Neural crest cell (in vitro differentiated cells): ENCODE data around the gene ADH6. TPM values are rescaled to one million over a fixed set of nuclear protein-coding genes. Genes with fewer than 3 reads are reported as not detected.
"Not testable (repeated sequence)": the region's sequence is repeated elsewhere in the genome, so short reads cannot be mapped to it uniquely, and the experiment has no call there.

ENCODE experiments used
- DNase-seq: peaks from one replicate; pipeline ENCODE4 v3.0.0; 2021; ENCODE audit warnings: low read depth, mixed read lengths, low spot score
- H3K27ac Mint-ChIP-seq: one replicate; pipeline ENCODE4 v1.8.0; 2021; ENCODE audit warnings: mild to moderate bottlenecking, mixed read lengths; ENCODE audit not compliant: unreplicated experiment
- H3K27me3 Mint-ChIP-seq: 2 replicates; pipeline ENCODE4 v1.8.0; 2021; ENCODE audit warnings: low read depth, mild to moderate bottlenecking, mixed read lengths
- H3K36me3 Mint-ChIP-seq: 2 replicates; pipeline ENCODE4 v1.8.0; 2021; ENCODE audit warnings: low read depth, mild to moderate bottlenecking, mixed read lengths
- H3K4me1 Mint-ChIP-seq: 2 replicates; pipeline ENCODE4 v1.8.0; 2021; ENCODE audit warnings: mixed read lengths
- H3K4me3 Mint-ChIP-seq: one replicate; pipeline ENCODE4 v1.8.0; 2021; ENCODE audit warnings: mild to moderate bottlenecking, mixed read lengths
- H3K9me3 Mint-ChIP-seq: 2 replicates; pipeline ENCODE4 v1.8.0; 2021; ENCODE audit warnings: mixed read lengths
- CTCF ChIP-seq: fragments of 200-600 bp; sonication (generic); conservative IDR thresholded peaks from 2 replicates; pipeline ENCODE4 v1.5.0; 2021; ENCODE audit warnings: antibody characterized with exemption, mild to moderate bottlenecking
- total RNA-seq: library from RNA; stranded (reverse); gene quantifications from 2 replicates; pipeline ENCODE4 v1.2.1, GENCODE V29; 2021

Gene ADH6
- total RNA-seq, 1 donor from 2014 or later: not detected

GRCh38 chr4:99234331-99235010, 15.4 kb upstream of the ADH6 start:
- DNase-seq: no peak
- peaks cover 5% of the 10 kb centered on the region for H3K36me3 Mint-ChIP-seq
- H3K27ac Mint-ChIP-seq: no peak overlapping the region
- no peaks in the 10 kb centered on the region for H3K4me1 Mint-ChIP-seq
- peaks cover 5% of the 10 kb centered on the region for H3K9me3 Mint-ChIP-seq
- no peak for TF ChIP-seq CTCF
- H3K4me3 Mint-ChIP-seq: no peak overlapping the region
- H3K27me3 Mint-ChIP-seq: no peaks in the 10 kb centered on the region

DNA sequence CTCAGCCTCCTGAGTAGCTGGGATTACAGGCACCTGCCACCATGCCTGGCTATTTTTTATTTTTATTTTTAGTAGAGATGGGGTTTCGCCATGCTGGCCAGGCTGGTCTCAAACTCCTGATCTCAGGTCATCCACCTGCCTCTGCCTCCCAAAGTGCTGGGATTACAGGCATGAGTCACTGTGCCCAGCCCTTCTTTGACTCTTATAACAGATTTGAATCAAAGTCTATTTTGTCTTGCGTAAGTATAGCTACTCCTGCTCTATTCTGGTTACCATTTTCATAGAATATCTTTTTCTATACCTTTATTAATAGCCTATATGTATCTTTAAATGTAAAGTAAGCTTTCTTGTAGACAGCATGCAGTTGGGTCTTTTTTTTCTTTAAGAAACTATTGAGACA, 14.4 kb upstream of the ADH6 start:
- not testable (repeated sequence) for H3K27ac Mint-ChIP-seq, H3K36me3 Mint-ChIP-seq

GRCh38 chr4:99228706-99229105, 9.7 kb upstream of the ADH6 start:
- not testable (repeated sequence) for H3K4me3 Mint-ChIP-seq, DNase-seq, H3K27me3 Mint-ChIP-seq, H3K36me3 Mint-ChIP-seq, H3K27ac Mint-ChIP-seq, H3K4me1 Mint-ChIP-seq
- peaks cover 11% of the 10 kb centered on the region for H3K9me3 Mint-ChIP-seq

More for the DNA sequence above, 14.4 kb upstream of the ADH6 start:
- H3K27me3 Mint-ChIP-seq, H3K9me3 Mint-ChIP-seq, H3K4me3 Mint-ChIP-seq, H3K4me1 Mint-ChIP-seq, DNase-seq: not testable (repeated sequence)

GRCh38 chr4:99227646-99228045, 8.6 kb upstream of the ADH6 start:
- not testable (repeated sequence) for H3K27me3 Mint-ChIP-seq, H3K36me3 Mint-ChIP-seq, H3K4me1 Mint-ChIP-seq, H3K27ac Mint-ChIP-seq, H3K4me3 Mint-ChIP-seq, DNase-seq
- H3K9me3 Mint-ChIP-seq: peaks cover 11% of the 10 kb centered on the region

DNA sequence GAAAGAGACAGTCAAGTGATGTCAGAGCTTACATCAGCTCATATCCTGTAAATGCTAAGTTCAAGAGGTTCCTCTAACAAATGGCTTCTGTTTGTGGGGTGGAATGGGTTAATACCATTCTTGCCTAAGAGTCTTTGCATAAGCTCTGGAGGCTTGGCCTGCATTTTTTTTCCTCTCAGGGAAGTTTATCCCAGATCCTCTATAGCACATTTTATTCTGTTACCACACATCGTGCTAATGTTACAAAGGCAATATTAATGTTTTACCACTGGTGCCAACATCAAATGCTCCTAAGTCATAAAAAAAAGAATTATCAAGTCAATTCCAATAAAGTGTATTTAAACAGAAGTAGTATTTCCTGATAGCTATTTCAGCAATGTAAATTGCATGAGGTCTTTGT, 2.9 kb upstream of the ADH6 start:
- no peak for TF ChIP-seq CTCF
- H3K9me3 Mint-ChIP-seq: peaks cover 8% of the 10 kb centered on the region
- no peak for DNase-seq
- no peaks in the 10 kb centered on the region for H3K4me1 Mint-ChIP-seq
- H3K27ac Mint-ChIP-seq: no peak overlapping the region
- no peaks in the 10 kb centered on the region for H3K27me3 Mint-ChIP-seq
- no peaks in the 10 kb centered on the region for H3K36me3 Mint-ChIP-seq
- H3K4me3 Mint-ChIP-seq: no peak overlapping the region

DNA sequence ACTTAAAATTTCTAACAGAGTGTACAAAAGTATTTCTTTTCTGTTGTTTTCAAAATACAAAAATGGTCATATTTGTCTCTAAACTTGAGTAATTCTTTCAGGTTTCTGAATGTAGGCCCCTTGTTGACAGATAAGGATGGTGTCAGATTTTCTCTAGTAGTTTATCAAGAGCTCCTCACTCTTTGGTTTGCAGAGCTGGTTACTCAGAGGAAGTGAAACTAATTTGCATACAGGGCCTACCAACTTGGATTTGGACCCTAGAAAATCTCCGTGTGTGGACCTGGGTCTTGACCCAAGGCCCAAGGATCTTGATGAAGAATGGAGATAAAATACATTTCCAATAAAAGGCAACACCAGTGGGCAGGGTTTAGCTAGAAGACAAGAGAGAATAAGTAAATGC, 433 bp upstream of the ADH6 start:
- Mint-ChIP-seq H3K27ac (no peak overlapping the region), H3K4me3 (no peak overlapping the region), H3K9me3 (peaks cover 6% of the 10 kb centered on the region), H3K4me1 (no peaks in the 10 kb centered on the region), H3K27me3 (no peaks in the 10 kb centered on the region), H3K36me3 (no peaks in the 10 kb centered on the region)
- DNase-seq: no peak
- no peak for TF ChIP-seq CTCF

DNA sequence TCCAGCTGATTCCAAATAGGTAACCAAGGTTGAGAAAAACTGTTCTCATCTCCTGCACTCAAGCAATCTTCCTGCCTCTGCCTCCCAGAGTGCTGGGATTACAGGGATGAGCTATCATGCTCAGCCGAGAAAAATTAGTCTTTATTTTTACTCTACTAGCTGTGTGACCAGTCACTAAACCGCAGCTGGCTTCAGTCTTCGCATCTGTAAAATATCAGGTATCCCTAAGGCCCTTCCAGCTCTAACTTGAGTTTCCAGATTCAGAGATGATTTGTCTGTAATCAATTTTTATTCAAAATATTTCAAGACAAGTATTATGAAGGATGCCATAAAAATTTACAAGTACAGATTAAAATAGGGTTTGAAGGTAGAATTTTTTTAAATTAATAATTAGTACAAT, 3.5 kb downstream of the ADH6 start:
- Mint-ChIP-seq H3K27me3 (no peaks in the 10 kb centered on the region), H3K36me3 (no peaks in the 10 kb centered on the region), H3K9me3 (peaks cover 6% of the 10 kb centered on the region), H3K4me1 (no peaks in the 10 kb centered on the region), H3K4me3 (no peak overlapping the region), H3K27ac (no peak overlapping the region)
- DNase-seq: no peak
- TF ChIP-seq CTCF: no peak
